HG02571 (cell line): ENCODE data around the gene DNMT3A.

Source experiments
- ATAC-seq: cut with Tn5 transposase; IDR thresholded peaks from one replicate; pipeline ENCODE4 v1.9.1; 2021; ENCODE audit warnings: mild to moderate bottlenecking, moderate library complexity; ENCODE audit not compliant: unreplicated experiment

DNMT3A gene

DNA sequence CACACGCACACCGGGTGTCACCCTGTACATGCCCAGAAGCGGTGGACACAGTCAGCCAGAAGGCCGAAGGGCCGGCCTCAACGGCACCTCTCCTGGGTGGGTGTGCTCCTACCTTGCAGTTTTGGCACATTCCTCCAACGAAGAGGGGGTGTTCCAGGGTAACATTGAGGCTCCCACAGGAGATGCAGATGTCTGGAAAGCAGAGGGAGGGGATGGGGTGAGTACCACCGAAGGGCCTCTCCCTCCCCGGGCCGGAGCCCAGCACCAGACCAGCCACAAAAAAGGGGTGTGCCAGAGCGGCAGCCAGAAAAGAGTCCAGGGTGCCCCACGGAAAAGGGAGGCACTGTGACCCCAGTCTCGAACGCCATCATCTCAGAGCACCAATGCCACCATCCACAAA is 96.6 kb downstream of the DNMT3A start:
- ATAC-seq: no peak

DNA sequence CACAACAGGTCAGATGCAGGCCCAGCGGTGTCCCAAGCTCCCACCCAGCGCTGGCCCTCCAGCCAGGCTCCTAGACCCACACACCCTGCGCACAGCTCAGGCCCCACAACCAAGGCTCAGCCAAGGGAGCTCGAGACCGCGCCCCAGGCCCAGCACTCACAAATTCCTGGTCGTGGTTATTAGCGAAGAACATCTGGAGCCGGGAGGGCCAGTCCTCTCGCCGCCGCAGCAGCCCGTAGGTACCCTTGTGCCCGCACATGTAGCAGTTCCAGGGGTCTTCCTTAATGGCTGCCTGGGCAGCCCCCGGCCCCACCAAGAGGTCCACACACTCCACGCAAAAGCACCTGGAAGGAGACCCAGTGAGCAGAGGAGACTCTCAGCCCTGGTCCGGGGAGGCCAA is 97.7 kb downstream of the DNMT3A start:
- ATAC-seq: no peak

DNA sequence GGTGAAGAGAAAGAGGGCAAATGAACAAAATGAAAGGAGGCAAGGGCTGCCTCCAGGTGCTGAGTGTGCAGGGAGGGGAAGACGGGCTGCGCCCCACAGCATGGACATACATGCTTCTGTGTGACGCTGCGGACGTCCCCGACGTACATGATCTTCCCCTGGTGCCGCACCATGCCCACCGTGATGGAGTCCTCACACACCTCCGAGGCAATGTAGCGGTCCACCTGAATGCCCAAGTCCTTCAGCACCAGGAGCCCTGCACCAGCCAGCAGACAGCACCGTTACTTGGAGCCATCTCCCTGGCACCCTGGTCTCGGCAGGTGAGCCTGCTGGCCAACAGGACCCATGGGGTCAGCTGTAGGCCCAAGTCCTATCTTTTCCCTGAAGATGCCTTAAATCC is 100.3 kb downstream of the DNMT3A start:
- ATAC-seq: no peak

DNA sequence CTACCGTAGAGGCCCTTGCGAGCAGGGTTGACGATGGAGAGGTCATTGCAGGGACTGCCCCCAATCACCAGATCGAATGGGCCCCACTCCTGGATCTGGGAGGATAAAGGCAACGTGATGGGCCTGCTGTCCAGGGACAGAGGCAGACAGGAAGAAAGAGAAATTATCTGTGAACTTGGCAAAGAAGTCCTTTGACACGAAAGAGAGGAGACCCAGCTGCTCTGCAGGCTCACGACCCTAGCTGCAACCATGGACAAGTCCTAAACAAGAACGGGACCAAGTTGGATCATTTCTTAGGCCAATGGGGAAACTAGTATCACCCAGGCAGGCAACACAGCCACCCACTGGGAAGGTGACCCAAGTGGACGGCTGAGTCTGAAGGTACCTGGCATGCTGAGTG is 101.1 kb downstream of the DNMT3A start:
- no peak for ATAC-seq

DNA sequence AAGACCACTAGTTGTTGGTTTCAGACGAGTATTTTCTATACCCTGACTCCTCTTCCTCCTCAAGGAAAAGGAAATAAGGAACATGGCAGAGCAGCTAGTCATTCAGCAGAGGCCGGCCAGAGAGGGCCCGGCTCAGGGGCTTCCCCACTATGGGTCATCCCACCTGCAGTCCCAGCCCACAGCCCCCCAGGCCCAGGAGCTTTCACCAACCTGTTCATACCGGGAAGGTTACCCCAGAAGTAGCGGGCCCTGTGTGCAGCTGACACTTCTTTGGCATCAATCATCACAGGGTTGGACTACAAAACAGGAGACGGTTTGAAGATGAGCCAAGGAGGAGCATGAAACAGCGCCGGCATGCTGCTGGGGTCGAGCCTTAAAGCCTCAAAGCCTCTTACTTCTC is 102.8 kb downstream of the DNMT3A start:
- ATAC-seq: no peak

DNA sequence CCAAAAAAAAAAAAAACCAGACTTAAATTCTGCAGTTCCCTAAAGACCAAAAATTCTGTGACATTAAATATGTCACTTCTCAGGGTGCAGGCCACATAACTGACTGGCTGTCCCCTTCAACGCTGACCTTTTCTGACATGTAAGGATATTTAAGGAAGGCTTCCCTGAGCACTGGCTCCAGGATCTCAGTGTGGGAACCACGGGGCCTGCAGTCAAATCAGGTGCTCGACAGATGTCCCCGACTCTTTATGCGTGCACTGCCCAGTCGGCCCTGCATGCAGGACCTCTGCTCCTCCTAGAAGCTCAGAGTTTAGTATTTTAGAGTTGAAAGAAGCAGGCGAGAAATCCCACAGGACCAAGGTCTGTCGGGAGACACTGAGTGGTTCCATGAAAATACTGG is 104.0 kb downstream of the DNMT3A start:
- ATAC-seq: no peak

DNA sequence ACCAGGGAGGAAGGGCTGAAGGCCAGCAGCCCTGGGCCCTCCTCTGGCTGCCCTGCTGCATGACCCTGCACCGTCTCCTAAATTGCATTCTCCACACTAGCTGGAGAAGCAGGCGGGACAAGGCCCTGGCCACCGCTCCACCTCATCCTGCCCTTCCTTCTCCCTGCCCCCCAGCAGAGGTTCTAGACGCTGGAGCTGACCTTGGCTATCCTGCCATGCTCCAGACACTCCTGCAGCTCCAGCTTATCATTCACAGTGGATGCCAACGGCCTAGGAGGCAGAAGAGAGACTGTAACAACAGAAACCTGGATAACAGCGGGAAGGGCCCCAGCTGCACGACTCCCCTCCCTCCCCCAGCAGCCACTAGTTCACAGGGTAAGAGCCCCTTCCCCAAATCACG is 105.0 kb downstream of the DNMT3A start:
- ATAC-seq: no peak

DNA sequence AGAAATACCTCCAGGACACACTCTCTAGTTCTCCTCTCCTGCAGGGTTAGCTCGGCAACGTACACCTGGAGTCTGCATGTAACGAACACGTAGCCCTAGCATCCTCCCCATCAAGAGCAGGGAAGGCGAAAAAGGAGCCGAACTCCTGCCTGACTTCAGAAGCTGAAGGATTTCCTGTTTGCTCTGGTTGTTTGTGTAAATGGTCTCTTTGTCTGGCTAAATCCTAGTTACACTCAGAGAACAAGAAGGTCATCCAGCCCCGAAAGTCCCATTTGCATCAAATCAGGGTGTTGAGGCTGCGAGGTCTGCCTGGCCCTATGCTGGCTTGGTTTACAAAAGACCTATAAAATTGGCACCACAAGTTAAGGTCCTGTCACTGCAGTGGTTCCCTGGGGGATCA is 107.0 kb downstream of the DNMT3A start:
- no peak for ATAC-seq

DNA sequence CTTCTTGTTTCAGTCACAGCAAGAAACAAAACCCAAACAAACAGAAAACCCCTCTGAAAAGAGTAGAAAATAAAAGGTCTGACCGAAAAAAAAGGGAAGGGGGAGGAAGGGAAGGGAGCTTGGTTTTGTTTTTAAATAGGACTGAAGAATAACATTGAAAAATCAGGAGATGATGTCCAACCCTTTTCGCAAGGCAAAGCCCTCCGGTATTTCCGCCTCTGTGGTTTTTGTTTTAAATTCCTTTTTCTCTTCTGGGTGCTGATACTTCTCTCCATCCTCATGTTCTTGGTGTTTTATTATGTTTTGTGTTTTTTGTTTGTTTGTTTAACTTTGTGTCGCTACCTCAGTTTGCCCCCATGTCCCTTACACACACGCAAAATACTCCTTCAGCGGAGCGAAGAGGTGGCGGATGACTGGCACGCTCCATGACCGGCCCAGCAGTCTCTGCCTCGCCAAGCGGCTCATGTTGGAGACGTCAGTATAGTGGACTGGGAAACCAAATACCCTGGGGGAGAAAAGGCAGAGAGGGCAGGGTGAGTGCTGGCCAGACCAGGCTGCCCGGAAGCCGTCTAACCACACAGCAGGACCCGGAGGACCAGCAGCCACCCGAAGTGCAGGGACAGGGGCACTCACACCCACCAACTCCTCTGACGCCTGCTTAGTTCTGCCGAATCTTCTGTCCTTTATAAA is 107.7 kb downstream of the DNMT3A start:
- no peak for ATAC-seq

DNA sequence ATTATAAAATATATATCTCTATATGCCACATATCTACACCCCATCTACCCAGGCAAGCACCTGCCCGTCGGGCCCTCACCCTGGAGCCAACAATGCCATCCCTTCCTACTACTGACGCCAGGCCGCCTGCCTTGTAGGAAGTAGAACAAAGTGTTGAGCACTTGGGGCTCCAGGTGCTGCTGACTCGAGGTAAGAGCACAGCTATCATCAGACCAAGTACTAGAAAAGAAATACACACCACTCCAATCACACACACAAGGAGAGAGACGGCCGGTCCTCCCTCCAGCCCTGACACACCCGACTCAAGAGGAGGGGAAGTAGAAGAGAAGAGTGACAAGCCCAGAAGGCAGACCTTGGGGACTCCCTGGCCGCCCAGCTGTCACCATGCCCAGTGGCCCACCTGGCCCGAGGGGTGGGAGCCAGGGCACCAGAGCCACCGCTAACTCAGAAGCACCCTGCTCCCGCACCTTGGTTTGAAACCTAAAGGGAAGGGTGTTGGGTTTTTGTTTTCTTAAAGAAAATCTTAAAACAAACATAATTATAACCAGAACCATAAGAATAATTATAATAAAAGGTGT is 109.4 kb downstream of the DNMT3A start:
- no peak for ATAC-seq

DNA sequence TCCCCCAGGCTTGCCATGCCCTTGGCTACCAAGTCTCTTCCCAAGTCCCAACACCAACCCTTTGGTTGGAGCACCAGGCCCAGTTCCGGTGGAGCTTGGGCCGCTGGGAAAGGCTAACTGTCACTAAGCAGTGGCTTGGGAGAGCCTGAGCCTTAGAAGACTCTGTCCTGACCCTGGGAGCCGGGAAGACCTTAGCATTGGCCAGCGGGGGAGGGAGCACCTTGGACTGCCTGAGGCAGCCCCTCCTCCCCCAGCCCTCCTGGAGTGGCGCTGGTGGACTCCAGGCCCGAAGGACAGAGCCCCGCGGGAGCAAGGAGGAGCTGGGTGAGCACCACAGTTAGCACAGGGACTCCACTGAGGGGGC is 110.8 kb downstream of the DNMT3A start:
- ATAC-seq: no peak

DNA sequence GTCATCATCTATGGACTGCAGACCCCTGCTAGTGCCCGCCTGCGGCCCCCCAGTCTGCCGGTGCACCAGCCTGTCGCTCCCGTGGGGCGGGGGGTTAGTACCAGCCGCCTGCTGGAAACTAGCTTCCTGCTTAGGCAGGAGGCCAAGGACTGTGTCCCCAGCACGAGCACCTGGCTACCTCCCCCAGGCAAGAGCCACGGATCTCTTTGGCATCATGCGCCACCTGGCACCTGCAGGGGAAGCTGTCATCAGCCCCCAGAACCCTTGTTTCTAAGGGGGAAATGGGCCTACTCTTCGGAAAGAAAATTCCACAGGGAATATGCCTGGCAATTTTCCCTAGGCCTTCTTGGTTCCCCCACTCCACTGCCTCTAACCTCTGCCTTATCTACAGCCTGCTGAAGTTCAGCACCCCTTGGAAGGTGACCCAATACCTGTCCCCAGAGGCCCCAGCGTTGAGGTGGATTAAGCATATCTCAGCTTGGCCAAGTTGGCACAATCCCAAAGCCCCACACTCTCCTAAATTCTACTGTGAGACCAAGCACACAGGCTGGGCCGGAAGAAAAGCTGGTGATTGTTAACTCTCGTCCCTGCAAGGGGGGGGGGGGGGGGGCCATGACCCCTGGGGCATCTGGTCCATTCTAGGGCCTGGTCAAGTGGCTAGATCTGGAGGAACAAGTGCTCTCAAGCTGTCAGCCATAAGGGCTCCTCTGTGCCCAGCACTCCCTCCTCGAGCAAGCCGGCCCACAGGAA is 111.4 kb downstream of the DNMT3A start:
- no peak for ATAC-seq

DNA sequence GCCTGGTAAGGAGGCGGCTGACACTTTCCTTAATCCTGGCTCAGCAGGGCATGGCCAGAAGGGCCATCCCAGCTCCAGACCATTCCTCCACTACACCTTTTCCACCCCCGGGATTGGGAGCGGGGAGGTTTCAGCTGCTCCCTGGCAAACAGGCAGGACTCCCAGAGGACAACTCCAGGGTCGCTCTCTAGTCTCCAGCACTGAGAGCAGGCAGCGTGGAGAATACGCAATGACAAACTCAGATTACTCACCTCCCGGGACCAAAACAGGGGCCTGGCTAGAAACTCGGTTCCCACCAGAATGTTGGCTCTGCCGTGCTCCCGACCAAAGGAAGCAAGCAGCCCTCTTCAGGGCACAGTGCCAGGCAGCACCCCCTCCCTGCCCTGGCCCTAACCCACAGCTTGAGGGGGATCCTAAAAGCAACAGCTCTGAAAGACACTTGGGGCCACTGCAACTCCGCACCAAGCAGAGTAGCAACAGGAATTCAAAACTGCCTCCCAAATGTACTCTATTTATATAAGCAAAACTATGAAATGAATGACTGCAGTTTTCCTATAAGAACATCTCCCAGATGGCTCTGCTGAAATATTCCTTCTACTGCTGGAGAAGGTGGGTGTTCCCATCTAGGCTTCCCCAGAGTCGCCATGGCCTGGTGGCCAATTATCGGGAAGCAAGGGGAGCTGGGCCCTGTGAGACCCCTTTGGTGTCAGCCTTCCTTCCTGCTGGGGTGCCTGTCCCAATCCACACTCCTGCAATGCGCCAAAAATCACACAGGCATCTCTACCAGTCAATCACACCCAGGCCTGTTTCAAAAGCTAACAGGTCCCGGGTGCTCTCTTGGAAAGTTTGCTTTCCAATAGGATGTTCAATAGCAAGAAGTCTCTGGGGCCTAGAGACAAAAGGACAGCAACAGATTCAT is 112.2 kb downstream of the DNMT3A start:
- no peak for ATAC-seq

DNA sequence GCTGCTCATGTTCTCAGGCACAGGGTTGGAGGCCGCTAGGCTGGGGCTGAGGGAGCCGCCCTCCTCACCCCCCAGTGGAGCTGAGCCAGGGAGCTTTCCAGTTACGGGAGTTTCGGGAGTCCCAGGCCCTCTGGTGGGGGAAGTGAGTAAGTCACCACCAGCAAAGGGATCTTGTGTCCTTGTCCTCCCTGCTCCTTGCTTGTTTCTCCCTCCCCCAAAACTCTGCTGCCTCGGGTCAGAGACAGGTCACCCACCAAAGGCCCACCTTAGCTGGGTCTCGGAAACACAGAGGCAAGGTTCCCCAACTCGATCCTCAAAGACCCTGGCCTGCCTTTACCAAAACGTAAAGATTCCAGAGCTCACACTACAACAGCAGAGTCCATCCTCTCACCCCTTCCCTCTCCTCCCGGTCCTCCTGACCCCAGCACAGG is 112.9 kb downstream of the DNMT3A start:
- no peak for ATAC-seq

DNA sequence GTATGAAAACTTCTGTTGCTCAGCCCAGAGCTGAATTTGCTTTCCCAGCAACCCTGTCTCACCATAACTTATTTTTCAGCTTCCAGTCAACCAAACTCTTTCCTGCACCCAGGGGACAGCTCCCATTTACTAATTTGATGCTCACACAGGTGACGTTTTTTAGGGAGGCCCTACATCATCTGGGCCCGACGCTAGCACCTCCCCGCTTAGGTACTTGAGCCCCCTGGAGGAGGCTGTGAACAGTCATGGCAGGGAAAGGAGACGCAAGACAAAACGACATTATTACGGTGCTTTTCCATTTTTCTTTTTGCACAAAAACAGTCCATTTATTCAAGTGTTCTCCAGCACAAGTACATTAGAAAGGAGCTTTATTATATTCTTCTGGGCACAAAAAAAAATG is 114.1 kb downstream of the DNMT3A start:
- ATAC-seq: no peak

DNA sequence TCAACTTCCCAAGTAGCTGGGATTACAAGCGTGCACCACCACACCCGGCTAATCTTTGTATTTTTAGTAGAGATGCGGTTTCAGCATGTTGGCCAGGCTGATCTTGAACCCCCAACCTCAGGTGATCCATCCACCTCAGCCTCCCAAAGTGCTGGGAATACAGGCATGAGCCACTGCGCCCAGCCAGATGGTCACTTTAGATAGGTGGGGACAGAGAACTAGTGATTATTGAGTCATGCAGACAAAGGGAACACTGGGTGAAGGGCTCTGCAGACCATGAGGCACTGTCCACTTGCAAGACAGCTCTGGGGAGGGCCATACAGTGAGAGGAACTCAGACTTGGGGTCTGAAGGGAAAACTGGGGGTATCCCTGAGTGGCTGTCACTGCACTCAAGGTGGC is 114.9 kb downstream of the DNMT3A start:
- ATAC-seq: no peak

DNA sequence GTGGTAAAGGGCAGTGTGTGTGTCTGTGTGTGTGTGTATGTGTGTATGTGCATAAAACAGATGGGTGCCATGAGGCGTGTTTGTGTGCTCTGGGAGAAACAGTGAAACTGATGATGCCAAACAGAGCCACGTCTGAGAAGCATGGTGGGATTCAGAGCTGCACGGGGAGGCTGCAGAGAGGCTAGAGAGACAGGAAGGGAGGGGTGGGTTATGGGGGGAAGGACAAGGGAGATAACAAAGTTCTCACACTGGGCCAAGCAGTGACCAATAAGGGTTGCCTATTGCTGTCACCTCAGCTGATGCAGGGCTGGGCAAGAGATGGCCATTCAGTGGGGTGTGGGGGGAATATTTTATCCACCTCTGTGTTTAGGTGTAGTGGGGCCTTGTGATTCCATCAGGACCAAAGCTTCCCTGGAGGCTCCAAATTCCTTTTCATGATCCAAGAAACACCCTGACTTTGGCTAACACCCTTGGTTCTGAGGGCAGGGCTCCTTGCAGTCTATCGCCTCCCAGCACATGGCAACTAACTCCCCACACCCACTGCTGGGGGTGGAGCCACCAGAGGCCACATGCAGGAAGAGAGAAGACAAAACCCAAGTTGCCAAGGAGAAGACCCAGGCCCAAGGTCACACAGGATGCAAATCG is 119.1 kb downstream of the DNMT3A start:
- no peak for ATAC-seq

DNA sequence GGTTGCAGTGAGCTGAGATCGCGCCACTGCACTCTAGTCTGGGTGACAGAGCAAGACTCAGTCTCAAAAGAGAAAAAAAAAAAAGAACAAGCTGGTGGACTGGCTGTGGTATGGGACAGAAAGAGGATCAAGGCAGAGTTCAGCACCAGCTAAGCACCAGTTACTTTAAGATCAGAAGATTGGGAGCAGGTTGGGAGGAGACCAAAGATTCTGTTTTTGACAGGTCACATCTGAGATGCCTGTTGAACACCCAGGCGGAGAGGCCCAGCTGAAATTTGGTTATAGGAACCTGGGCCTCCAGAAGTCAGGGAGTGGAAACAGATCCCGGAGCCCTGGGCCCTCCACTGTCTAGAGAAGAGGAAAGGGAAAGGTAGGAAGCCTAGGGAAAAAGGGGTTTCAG is 120.1 kb downstream of the DNMT3A start:
- no peak for ATAC-seq

DNA sequence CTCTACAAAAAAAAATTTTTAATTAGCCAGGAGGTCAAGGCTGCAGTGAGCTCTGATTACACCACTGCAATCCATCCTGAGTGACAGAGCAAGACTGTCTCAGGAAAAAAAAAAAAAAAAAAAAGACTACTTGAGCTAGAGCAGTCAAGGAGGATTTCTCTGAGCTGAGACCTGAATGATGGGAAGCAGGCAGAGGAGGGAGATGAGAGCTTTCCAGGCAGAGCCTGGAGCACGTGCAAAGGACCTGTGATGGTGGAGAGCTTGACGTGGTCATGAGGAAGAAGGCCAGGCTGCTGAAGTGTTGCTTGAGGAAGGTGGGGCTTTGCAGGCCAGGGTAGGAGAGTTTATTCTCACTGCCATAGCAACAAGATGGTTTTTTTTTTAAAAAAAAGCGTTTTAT is 121.4 kb downstream of the DNMT3A start:
- ATAC-seq: no peak

DNA sequence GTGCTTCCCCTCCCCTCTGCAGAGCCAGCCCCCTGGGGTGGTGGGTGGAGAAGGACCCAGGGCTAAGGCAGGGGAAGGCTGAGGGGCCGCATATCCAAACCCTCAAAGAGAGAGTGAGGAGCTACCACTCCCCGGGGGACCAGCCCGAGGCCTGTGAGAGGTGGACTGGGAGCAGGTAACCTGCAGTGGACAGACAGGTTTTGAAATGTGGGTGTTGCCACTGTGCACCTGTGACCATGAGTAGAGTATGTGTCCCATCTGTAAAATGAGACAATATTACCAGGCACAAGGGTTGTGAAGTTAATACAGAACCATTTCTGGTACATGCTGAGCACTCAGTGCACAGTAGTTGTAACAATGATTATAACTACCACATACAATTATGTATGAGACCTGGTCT is 122.1 kb downstream of the DNMT3A start:
- no peak for ATAC-seq

DNA sequence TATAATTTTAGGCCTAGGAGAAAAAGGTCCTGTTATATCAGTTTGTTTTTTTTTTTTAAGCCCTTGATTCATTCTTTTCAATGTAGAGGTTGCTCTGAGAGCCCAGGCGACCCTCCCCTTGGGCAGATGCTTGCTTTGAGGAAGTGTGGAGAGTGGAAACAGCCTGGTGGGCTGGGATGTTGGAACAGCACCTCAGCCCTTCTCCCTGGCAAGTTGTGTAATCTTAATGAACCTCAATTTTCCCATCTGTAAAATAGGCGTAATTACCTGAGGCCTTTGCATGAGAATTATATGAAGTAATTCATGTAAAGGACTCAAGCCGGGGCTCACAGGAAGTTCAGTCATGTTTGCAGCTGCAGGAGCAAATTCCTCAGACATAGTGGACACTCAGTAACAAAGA is 123.6 kb downstream of the DNMT3A start:
- ATAC-seq: no peak
